Activated CD8-positive, alpha-beta memory T cell treated with anti-CD3 and anti-CD28 coated beads for 4 hours (primary cell): ENCODE results near the gene PHPT1.
"Not testable (repeated sequence)": the region's sequence is repeated elsewhere in the genome, so short reads cannot be mapped to it uniquely, and the experiment has no call there.

Experiments
- DNase-seq, 2 donors: peaks; one replicate each; pipeline ENCODE4 v3.0.0-alpha.2; 2020; ENCODE audit warnings: low read depth in 2 of 2

PHPT1 gene

DNA sequence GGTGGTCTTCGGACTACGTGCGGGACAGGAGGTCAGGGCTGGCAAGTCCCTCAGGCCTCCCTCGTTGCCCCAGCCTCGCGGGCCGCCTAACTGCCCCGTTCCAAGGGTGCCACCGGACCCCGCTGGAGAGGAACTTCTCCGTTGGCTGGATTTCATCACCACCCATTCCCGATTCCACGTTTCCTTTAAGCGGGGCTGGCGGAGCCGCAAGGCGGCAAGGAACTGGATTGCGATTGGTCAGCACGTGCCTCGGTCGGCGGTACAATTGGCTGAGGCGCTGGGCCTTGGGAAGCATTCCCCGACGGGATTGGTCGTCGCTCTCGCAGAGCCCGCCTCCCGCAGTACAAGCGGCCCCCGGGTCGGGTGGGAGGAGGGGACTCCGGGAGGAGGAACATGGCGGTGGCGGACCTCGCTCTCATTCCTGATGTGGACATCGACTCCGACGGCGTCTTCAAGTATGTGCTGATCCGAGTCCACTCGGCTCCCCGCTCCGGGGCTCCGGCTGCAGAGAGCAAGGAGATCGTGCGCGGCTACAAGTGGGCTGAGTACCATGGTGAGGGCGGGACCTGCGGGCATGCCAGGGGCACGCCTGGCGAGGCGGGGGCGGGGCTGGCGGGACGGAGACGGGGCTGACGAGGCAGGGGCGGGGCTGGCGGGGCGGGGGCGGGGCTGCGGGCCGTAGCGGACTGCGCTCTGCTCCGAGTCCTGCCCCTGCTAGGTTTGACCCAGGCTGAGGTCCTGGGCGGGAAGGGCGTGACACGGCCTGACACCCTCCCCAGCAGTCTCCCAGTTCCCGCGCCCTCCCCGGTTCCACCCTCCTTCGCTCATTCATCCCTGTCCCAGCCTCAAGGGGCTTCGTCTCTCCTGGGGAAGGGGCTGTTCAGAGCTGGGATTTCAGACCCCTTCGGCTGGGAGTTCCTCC lies at the start of gene PHPT1:
PHPT1 (plus strand) TSS at position 372 of the 922 bp plus-strand sequence; CDS start at position 394, 22 bp downstream.
- peak; percentile 89 to 94 for DNase-seq

DNA sequence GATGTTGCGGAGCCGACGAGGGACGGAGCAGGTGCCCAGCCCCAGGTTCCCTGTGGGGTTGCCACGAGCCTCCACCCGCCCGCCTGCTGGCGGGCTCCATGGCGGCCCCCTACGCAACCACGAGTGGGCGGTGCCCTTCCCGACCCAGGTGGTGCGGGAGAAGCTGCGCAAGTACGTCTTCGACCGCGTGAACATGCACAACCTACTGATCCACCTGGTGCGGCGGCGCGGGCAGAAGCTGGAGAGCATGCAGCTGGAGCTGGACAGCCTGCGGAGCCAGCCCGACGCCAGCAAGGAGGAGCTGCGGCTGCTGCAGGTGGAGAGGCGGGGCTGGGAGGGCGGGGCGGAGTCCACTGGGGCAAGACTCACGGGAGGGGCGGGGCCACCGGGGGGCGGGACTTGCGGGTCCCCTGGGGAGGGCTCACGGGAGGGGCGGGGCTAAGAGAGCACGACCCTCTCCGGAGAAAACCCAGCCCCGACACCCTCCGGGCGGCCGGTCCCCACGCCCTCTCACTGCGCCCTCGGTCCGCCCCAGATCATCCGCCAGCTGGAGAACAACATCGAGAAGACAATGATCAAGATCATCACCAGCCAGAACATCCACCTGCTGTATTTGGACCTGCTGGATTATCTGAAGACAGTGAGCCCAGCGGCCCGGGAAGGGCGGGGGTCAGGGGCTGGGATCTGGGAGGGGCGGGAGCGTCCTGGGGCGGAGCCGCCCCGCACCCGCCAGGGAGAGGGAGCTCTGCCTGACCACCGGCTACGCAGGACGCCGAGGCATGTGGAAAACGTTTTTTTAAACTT lies 49.2 kb upstream of the PHPT1 start:
- peak; percentile 83 to 85 for DNase-seq

- DNase-seq: no peak
These were observed 46.9 kb upstream of the PHPT1 start for GRCh38 chr9:136802321-136802720.

DNA sequence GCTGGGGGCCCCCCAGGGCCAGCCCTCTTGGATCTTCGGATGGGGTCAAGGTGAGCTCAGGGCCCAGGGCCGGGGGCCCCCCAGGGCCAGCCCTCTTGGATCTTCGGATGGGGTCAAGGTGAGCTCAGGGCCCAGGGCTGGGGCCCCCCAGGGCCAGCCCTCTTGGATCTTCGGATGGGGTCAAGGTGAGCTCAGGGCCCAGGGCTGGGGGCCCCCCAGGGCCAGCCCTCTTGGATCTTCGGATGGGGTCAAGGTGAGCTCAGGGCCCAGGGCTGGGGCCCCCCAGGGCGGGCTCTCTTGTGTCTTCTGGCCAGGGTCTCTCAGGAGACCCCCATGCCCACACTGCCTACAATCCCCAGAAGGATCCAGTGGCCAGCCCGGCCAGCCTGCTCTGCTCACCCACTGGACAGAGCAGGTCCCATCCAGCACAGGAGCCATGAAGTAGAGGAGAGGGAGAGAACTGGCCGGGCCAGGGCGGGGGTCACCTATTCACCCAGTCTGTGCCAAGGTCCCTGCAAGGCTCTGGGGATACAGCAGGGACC lies 46.1 kb upstream of the PHPT1 start:
- DNase-seq: not testable (repeated sequence)

DNA sequence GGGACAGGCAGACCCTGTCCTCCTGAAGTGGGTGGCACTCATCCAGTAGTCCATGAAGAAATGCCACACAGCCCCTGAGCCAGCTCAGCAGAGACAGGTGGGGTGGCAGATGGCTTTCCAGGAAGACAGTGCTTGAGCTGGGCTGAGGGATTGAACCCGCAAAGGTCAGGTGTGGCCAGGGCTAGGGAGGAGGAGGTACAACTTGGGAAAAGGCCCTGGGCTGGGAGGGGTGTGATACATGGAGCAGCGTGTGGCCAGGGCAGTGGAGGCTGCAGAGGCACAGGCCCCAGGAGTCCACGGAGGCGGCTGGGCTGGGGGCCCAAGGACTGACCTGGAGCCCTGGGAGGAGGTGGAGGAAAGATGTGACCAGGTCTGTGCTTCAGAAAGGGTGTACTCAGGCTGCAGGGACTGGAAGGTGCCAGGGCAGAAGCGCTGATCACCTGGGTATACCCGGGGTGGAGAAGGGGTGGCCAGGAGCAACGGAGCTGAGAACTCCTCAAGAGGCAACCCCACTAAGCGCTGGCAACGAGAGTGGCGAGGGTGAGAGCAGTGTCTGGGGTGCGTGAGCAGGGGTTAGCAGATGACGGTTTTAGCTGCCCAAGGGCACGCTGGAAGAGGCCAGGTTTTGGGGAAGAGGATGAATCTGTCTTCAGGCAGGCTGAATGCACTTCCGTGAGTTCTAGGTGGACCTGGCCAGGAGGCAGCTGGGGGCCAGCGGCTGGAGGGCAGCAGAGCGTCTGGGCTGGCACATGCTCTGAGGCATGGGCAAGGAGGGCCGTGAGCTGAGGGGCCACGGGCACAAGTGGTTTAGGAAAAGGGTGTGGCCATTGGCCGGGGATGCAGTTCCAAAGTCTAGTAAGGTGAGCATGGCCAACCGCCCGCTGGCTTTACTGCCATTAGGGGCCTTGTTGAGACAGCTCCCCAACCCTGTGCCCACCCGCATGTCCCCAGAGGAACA lies 45.4 kb upstream of the PHPT1 start:
- DNase-seq: no peak

DNA sequence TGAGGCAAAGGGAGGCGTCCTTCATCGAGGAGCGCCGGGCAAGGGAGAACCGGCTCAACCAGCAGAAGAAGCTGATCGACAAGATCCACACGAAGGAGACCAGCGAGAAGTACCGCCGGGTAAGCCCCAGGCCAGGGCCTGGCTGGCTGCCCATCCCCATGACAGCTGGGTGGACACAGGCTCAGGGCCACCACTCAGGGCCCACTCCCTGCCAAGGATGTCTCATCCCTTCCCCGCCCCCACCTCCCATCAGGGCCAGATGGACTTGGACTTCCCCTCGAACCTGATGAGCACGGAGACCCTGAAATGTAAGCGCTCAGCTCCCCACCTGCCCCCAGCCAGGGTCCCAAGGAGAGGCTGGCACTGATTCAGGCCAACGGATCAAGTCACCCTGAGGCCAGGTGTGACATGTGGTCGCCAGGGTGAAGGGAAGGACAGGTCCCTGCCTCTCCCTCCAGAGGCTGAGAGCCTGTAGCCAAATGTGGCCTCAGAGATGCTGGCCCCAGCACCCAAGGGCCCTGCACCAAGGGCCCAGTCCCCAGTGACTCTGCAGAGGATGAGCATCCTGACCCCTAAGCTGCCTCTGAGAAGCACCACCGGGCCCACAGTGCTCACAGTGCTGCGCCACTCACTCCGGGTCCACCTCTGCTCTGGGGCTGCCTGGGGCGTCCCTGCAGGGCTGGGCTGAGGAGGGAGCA lies 44.6 kb upstream of the PHPT1 start:
- no peak for DNase-seq

DNA sequence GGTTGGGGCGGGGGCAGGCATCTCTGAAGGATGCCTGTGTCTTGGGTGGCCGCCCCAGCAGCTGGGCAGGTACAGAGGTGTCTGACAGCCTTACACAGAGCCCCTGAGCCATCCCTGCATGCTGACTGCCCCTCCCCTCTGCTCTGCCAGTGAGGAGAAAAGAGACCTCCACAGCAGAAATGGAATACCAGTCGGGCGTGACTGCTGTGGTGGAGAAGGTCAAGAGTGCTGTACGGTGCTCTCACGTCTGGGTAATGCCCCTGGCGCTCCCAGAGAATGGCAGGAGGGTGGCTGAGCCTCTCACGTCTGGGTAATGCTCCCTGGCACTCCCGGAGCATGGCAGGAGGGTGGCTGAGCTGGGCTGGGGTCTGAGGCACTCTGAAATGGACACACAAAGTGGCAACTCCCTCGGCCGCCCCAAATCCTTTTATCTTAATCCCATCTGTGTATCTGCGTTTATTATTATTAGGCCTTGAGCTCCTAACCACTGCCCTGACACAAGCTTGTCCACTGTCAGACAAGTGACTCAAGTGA lies 43.9 kb upstream of the PHPT1 start:
- DNase-seq: no peak

DNA sequence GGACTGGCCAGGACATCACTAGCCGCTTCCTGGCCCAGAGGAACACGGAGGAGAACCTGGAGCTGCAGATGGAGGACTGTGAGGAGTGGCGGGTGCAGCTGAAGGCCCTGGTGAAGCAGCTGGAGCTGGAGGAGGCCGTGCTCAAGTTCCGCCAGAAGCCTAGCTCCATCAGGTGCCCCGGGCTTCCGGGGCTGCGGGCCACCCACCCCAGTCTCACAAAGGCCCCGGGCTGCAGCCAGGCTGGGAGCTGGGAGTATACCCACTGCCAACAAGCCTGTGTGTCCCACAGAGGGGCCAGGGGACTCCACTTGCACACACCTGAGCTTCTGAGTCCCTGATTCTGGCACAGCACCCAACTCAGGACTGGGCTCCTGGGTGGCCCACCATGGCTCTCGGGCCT lies 43.1 kb upstream of the PHPT1 start:
- no peak for DNase-seq

GRCh38 chr9:136806631-136807201 lies 42.5 kb upstream of the PHPT1 start:
- no peak for DNase-seq

- peak; percentile 59 to 61 for DNase-seq
These were observed 41.7 kb upstream of the PHPT1 start, which contains the start of gene RABL6 for GRCh38 chr9:136807281-136808074. RABL6 (plus strand) TSS chr9:136807948; CDS start chr9:136808197, 249 bp downstream.

- DNase-seq: peak in 1 of 2 donors; percentile 14
These were observed 41.0 kb upstream of the PHPT1 start for GRCh38 chr9:136808075-136808805.

DNA sequence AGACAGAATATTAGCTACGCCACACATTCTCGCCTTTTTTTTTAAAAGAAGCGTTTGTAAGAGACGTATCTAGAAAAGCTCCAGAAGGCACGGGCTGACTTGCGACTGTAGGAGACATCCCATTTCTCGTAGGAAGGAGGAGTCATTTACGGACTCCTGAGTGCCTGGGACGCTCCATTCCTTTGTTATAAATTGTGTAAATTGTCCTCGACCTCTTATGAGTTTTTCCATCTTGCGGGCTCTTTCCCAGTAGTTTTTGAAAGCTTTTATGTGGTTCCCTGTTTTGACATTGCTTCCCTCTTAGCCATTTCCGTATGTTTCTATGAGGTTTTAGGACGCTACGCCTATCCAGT lies 40.4 kb upstream of the PHPT1 start:
- no peak for DNase-seq

DNA sequence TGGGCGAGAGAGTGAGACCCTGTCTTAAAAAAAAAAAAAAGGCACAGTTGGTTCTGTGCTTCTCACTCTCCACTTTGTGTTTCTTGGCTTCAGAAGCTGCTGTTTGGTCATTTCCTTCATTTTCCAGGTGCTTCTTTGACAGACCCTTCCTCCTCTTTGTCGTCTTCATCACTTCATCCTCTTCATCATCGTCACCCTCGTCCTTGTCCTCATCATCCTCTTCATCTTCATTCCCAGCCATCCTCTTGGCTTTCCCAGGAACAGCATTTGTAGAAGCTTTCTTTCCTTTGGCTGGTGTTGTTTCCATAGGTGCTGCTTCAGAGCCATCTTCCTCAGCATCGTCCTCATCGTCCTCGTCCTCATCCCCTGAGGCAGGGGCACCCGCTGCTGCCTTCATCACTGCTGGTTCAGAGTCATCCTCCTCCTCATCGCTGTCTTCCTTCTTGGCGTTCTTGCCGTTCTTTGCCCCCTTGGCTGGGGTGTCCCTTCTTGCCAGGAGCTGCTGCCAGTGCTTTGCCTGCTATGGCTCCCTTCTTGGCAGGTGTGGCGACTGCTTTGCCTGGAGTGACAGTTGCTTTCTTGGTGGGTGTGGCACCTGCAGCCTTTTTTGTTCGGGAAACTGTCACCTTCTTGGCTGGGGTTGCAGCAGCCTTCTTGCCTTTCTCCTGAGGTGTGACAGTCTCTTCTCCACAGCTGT lies 34.3 kb upstream of the PHPT1 start:
- DNase-seq: no peak

DNA sequence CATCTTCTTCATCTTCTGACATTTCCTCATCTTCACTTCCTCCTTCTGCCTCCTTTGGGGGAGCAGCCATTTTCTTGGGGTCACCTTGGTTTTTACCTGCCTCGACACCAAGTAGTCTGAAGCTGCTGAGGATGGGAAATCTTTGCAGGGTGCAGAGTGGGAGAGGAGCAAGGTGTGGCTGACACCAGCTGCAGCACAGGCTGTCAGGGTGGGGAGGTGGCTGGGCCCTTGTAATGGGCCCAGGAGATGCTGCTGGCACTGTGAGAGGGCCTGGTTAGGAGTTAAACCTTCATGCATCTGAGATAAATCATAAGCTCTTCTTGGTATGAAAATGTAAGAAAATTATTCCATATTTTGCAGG lies 33.8 kb upstream of the PHPT1 start:
- no peak for DNase-seq

DNA sequence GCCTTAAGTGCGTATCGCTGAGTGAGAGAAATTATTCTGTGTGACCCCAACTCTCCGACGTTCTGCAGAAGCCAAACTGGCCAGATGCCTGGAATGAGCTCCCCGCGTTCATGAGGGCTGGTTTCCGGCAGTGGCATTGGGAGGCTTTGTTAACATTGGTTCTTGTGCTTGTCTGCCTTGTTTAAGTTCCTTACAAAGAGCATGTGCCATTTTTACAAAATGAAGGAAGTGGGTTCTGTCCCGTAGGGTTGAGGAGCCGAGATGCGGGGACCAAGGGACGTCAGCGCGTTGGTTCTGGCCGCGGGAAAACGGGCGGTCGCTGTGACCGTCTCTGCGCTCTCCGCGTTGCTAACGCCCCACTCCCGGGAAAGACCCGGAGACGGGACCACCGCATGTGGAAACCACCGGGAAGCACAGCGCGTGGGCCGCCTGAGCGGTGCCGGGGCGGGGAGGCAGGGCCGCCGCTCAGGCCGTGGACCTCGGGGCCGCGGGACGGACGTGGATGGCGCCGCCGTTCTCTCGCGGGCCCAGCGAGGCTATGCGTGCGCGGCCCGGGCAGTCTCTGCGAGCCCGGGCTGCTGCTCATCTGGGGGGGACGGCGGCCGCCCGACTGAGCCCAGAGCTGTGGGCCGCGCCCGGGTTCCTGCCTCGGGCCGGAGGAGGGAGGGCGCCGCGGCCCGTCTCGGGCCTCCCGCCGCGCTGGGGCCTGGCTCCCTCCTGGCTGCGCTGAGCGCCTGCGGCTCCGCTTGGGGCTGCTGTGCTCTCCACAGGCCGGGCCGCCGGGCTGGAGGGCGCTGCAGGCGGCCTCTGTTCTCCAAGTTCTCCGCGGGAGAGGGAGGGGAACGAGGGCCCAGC lies 28.0 kb upstream of the PHPT1 start:
- no peak for DNase-seq

DNA sequence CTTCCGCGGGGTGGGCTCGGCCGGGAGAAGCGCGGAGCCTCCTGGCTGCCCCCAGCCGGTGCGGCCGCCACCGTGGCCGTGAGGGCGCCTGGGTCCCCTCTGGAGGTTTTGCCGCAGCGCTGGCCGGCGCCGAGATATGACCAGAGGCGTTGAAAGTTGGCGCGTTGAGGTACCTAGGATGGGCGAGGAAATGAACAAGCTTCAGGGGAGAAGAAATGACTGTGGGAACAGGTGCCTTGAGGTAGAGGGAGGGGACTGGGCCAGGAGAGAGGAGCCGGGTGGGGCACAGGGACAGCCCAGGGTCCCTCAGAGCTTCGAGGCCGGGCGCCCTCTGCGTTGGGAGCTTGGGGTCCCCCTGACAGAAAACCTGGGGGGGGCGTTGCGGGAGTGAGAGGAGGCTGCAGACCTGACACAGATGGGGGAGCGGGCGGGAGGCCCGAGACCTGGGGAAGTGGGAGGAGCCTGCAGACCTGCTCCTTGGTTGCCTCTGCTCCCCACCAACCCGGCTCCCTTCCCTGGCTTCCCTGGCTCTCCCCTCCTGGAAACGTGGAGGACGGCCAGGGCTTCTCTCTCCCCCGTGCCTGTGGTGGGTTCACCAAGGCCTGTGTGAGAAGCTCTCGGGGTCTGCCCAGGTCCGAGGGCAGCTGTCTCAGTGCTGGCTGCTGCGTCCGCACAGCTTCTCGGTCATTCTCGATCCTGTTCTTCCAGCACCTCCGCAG lies 27.2 kb upstream of the PHPT1 start:
- DNase-seq: no peak
